Left lung (tissue), 10 donors: ENCODE data around the gene EFNA2. TPM values are rescaled to one million over a fixed set of nuclear protein-coding genes. Genes with fewer than 3 reads are reported as not detected.

Experiments used
- ATAC-seq: fragments of 200-7000 bp; cut with Tn5 transposase; one replicate; pipeline ENCODE4 v1.9.1; 2020; ENCODE audit warnings: moderate library complexity
- DNase-seq, 4 donors: peaks; one replicate each; pipeline ENCODE4 v3.0.0-alpha.2; 2013 to 2020
- H3K27ac ChIP-seq, 2 donors: fragments of 200-600 bp; sonication (generic) in 1 of 2; one replicate each; pipeline versions ENCODE4 v1.5.0 to v1.8.0; 2020 to 2021
- H3K27me3 ChIP-seq, 2 donors: fragments of 200-600 bp; sonication (generic) in 1 of 2; one replicate each; pipeline versions ENCODE4 v1.5.0 to v1.8.0; 2020 to 2021
- H3K36me3 ChIP-seq, 2 donors: fragments of 200-600 bp; sonication (generic) in 1 of 2; one replicate each; pipeline versions ENCODE4 v1.5.0 to v1.8.0; 2020 to 2021
- H3K4me1 ChIP-seq, 2 donors: fragments of 200-600 bp; one replicate each; pipeline ENCODE4 v1.8.0; 2021
- H3K4me3 ChIP-seq, 2 donors: fragments of 200-600 bp; sonication (generic) in 1 of 2; one replicate each; pipeline versions ENCODE4 v1.5.0 to v1.8.0; 2020 to 2021; ENCODE audit warnings: mild to moderate bottlenecking in 1 of 2
- H3K9me3 ChIP-seq, 2 donors: fragments of 200-600 bp; sonication (generic) in 1 of 2; one replicate each; pipeline versions ENCODE4 v1.5.0 to v1.8.0; 2020 to 2021
- intact Hi-C, 2 donors: fragments of 100-400 bp; cut with DNase I; formaldehyde crosslinking; loops; one replicate each; pipeline versions ENCODE4 v1.11.2 to v1.14.2; 2022
- polyA plus RNA-seq, 6 donors: library from polyadenylated mRNA; unstranded; fragments of 120-200 nt; gene quantifications; one replicate each; pipeline ENCODE4 v1.2.1, GENCODE V29; 2013; ENCODE audit not compliant: insufficient read length in 6 of 6
- total RNA-seq, 2 donors: library from RNA; stranded (reverse); fragmentation: NEBNext Ultra II Directional; extraction: Animal tissue kit (Norgen Biotek cat#: 25700); gene quantifications; one replicate each; pipeline ENCODE4 v1.2.1, GENCODE V29; 2021
- TF ChIP-seq, protein P1 (sequence below), 2 donors: fragments of 200-600 bp; sonication (generic) in 1 of 2; IDR thresholded peaks; one replicate each; pipeline versions ENCODE4 v1.5.0 to v1.8.0; 2021; ENCODE audit warnings: antibody characterized with exemption in 2 of 2
- donor health status: DM: no; HTN: yes; CAD: no.
- donor health status: DM: no; HTN: no; CAD: no.

Gene EFNA2
- total and polyA plus RNA-seq, 8 donors: 0.48 to 2.0 (median 0.79) TPM; not detected in 1

DNA sequence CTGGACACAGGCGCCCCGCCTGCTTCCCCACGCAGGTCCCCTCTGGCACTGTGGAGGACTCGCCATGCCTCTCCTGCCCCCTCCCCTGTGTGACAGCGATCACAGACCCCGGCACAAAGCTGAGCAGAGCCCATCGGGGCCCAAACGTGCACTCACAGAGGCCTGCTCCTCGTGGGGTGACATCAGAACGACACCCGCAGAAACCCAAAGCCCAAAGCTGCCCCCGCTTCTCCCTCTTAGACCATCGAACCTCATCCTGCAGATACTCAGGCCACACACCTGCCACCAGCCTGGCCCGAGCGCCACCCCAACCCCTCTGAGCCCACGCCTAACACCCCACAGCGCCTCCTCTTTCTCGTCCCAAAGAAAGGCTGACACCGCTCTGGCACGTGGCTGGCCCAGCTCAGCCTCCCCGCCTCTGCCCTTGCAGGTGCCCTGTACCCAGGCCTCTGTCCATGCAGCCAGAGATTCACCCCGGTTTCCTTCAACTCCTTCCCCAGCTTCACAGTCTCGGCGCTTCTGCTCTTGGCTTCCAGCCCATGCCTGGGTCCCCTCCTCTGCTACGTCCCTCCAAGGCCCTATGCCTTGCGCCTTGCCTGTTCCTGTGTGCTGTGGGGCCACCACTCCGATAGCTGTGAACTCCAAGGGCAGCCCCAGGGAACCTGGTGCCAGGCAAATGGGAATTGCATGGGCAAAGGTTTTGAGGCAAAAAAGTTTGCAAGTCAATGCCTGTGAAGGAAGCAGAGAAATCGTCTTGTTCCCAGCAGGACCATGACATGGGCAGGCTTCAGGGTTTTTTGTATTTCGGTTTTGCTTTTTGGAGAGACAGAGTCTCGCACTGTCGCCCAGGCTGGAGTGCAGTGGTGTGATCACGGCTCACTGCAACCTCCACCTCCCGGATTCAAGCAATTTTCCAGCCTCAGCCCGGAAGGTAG, 47.0 kb upstream of the EFNA2 start:
- no peak for ATAC-seq
- TF ChIP-seq, protein P1, sequence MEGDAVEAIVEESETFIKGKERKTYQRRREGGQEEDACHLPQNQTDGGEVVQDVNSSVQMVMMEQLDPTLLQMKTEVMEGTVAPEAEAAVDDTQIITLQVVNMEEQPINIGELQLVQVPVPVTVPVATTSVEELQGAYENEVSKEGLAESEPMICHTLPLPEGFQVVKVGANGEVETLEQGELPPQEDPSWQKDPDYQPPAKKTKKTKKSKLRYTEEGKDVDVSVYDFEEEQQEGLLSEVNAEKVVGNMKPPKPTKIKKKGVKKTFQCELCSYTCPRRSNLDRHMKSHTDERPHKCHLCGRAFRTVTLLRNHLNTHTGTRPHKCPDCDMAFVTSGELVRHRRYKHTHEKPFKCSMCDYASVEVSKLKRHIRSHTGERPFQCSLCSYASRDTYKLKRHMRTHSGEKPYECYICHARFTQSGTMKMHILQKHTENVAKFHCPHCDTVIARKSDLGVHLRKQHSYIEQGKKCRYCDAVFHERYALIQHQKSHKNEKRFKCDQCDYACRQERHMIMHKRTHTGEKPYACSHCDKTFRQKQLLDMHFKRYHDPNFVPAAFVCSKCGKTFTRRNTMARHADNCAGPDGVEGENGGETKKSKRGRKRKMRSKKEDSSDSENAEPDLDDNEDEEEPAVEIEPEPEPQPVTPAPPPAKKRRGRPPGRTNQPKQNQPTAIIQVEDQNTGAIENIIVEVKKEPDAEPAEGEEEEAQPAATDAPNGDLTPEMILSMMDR (IDR thresholded peaks at IDR 0.05): no peak
- H3K4me1 ChIP-seq: peaks cover 23 to 63% of the 10 kb centered on the region in 2 donors
- H3K9me3 ChIP-seq: no peaks in the 10 kb centered on the region
- H3K27me3 ChIP-seq: peaks cover 0 to 59% of the 10 kb centered on the region in 2 donors
- no peak overlapping the region for H3K27ac ChIP-seq
- no peaks in the 10 kb centered on the region for H3K36me3 ChIP-seq
- intact Hi-C loops: no loop called here
- DNase-seq: no peak
- H3K4me3 ChIP-seq: peak overlapping the region in 1 of 2 donors; percentile 14

DNA sequence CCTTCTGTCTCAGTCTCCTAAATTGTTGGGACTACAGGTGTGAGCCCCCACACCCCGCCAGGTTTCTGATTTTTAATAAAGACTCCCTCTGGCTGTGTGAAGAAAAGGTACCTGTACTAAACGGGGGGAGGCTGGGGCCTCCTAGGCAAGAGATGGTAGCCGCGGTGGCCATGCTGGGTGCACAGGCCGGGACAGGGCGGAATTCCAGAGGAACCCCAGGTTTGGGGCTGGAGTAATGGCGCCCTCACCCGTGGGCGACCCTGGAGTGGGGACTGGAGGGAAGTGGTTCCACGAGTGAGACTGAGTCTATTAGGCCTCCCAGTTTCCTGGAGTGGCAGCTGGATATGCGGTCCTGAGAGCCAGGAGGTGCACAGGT, 46.3 kb upstream of the EFNA2 start:
- DNase-seq: peak in 1 of 4 donors; percentile 43
- no peak for ATAC-seq
- Histone ChIP-seq H3K36me3 (no peaks in the 10 kb centered on the region), H3K4me1 (peaks cover 30 to 67% of the 10 kb centered on the region in 2 donors), H3K9me3 (no peaks in the 10 kb centered on the region), H3K27ac (peak overlapping the region in 1 of 2 donors; percentile 61), H3K4me3 (no peak overlapping the region), H3K27me3 (peaks cover 0 to 55% of the 10 kb centered on the region in 2 donors)
- TF ChIP-seq, protein P1 (IDR thresholded peaks at IDR 0.05): no peak
- intact Hi-C loops: no loop called here

DNA sequence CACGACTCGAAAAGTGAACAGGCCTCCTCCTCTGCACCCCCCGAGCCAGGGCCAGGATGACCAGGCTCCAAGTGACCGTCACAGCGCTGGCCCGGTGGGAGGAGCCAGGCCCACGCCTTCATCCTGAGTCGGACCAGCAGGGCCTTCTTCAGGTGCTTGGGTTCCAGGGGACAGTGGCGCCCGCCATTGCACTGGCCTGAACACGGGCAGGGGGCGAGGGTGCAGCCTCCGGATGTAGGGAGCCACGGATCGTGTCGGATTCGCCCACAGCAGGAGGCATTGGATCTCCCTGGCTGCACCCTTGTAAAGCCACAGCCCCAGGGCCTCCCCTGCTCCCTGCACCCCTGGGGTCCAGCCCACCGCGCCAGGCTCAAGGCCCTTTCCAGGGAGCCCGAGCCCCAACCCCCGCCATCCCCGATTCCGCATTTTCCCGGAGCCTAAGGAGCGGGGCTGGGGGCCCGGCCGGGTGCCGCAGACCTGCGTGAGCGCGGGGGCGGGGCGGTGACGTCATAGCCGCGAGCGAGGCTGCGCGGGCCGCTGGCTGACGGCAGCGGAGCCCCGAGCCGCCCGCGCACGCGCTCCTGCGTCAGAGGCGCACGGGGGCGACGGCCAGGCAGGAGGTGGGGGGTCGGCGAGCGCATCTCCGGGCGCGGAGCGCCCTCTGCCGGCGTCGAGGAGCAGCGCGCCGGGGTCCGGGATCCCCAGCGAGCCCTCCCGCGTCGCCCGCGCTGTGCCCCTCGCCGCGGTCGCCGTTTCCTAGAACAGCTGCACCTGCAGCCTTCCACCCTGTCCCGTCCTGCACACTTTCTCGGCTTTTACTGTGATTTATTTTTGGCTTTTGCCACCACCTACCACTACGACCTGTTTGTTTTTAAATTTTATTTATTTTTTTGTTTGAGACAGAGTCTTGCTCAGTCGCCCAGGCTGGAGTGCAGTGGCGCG, 45.6 kb upstream of the EFNA2 start:
- Histone ChIP-seq H3K9me3 (no peaks in the 10 kb centered on the region), H3K36me3 (no peaks in the 10 kb centered on the region), H3K27ac (peak overlapping the region; percentile 61 to 81), H3K4me3 (peak overlapping the region; percentile 13 to 88), H3K27me3 (peaks cover 0 to 53% of the 10 kb centered on the region in 2 donors), H3K4me1 (peaks cover 37 to 74% of the 10 kb centered on the region in 2 donors)
- DNase-seq (peak; percentile 85 to 96 (median 90)), ATAC-seq (peak; percentile 55)
- intact Hi-C loops: no loop called here
- TF ChIP-seq, protein P1 (IDR thresholded peaks at IDR 0.05): peak; percentile 86 to 89

DNA sequence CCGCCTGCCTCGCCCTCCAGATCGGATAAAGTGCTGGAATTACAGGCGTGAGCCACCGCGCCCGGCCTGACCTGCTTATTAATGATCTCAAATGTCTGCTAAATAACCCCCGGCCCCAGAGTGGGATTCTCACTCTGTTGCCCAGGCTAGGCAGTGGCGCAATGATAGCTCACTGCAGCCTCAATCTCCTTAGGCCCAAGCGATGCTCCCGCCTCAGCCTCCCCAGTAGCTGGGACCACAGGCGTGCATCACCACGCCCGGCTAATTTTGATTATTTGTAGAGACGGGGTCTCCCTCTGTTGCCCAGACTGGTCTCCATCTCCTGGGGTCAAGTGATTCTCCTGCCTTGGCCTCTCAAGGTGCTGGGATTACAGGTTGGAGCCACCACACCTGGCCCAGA, 44.7 kb upstream of the EFNA2 start:
- peaks cover 42 to 83% of the 10 kb centered on the region in 2 donors for H3K4me1 ChIP-seq
- H3K27me3 ChIP-seq: peaks cover 0 to 45% of the 10 kb centered on the region in 2 donors
- no peaks in the 10 kb centered on the region for H3K9me3 ChIP-seq
- TF ChIP-seq, protein P1 (IDR thresholded peaks at IDR 0.05): no peak
- no peak for DNase-seq
- no peak for ATAC-seq
- no peaks in the 10 kb centered on the region for H3K36me3 ChIP-seq
- peak overlapping the region in 1 of 2 donors; percentile 83 for H3K27ac ChIP-seq
- intact Hi-C loops: no loop called here
- peak overlapping the region in 1 of 2 donors; percentile 88 for H3K4me3 ChIP-seq
